Mesenchymal stem cell (in vitro differentiated cells and primary cell): ENCODE data around the gene LRTM2.

Experiments
- DNase-seq: peaks from one replicate; pipeline ENCODE4 v3.0.0-alpha.2; 2013
- H2AFZ ChIP-seq: one replicate; pipeline ENCODE4 v1.6.1; 2013; ENCODE audit warnings: low read depth, mild to moderate bottlenecking, control low read depth, inconsistent platforms, low read length, moderate library complexity
- H2AK5ac ChIP-seq: 2 replicates; pipeline ENCODE4 v1.6.1; 2013; ENCODE audit warnings: low read length, moderate library complexity, mild to moderate bottlenecking, inconsistent platforms; ENCODE audit not compliant: severe bottlenecking
- H2BK120ac ChIP-seq: one replicate; pipeline ENCODE4 v1.6.1; 2013; ENCODE audit warnings: low read depth, mild to moderate bottlenecking, inconsistent platforms, low read length, moderate library complexity
- H2BK12ac ChIP-seq, 2 experiments: one replicate each; pipeline ENCODE4 v1.6.1; 2013; ENCODE audit warnings: inconsistent platforms in 2 of 2, low read length in 2 of 2, mild to moderate bottlenecking in 2 of 2, moderate library complexity in 2 of 2, control low read depth in 1 of 2
- H2BK15ac ChIP-seq: one replicate; pipeline ENCODE4 v1.6.1; 2013; ENCODE audit warnings: mild to moderate bottlenecking, low read depth, inconsistent platforms; ENCODE audit not compliant: poor library complexity, severe bottlenecking
- H2BK5ac ChIP-seq: 2 replicates; pipeline ENCODE4 v1.6.1; 2013; ENCODE audit warnings: low read depth, mild to moderate bottlenecking, low read length, control low read depth, inconsistent platforms; ENCODE audit not compliant: poor library complexity, severe bottlenecking
- H3K14ac ChIP-seq, 2 experiments: one replicate each; pipeline ENCODE4 v1.6.1; 2013; ENCODE audit warnings: inconsistent platforms in 2 of 2, low read length in 2 of 2, control low read depth in 1 of 2, mild to moderate bottlenecking in 1 of 2, moderate library complexity in 1 of 2
- H3K18ac ChIP-seq, 2 experiments: one replicate each; pipeline ENCODE4 v1.6.1; 2013; ENCODE audit warnings: inconsistent platforms in 2 of 2, low read length in 2 of 2, control low read depth in 1 of 2, low read depth in 1 of 2, mild to moderate bottlenecking in 1 of 2
- H3K23ac ChIP-seq, 2 experiments: one replicate each; pipeline ENCODE4 v1.6.1; 2013; ENCODE audit warnings: inconsistent platforms in 2 of 2, low read length in 2 of 2, mild to moderate bottlenecking in 2 of 2, moderate library complexity in 2 of 2, control low read depth in 1 of 2
- H3K27ac ChIP-seq: 2 replicates; pipeline ENCODE4 v1.5.1; 2013; ENCODE audit warnings: mild to moderate bottlenecking, moderate library complexity, low read length, control low read depth, inconsistent platforms; ENCODE audit not compliant: poor library complexity, severe bottlenecking
- H3K27me3 ChIP-seq, 2 experiments: 2 replicates each; pipeline versions ENCODE4 v1.6.1 to v1.7.0; 2013; ENCODE audit warnings: low read length in 2 of 2, mild to moderate bottlenecking in 2 of 2, moderate library complexity in 2 of 2, control low read depth in 1 of 2, inconsistent platforms in 1 of 2; ENCODE audit not compliant: control insufficient read depth in 1 of 2, insufficient read depth in 1 of 2
- H3K36me3 ChIP-seq, 2 experiments: 2 replicates each; pipeline versions ENCODE4 v1.6.1 to v1.7.0; 2013; ENCODE audit warnings: low read length in 2 of 2, control low read depth in 1 of 2, inconsistent platforms in 1 of 2, low read depth in 1 of 2, mild to moderate bottlenecking in 1 of 2; ENCODE audit not compliant: insufficient read depth in 2 of 2, control insufficient read depth in 1 of 2
- H3K4ac ChIP-seq, 2 experiments: one replicate each; pipeline ENCODE4 v1.6.1; 2013; ENCODE audit warnings: inconsistent platforms in 2 of 2, low read length in 2 of 2, mild to moderate bottlenecking in 2 of 2, moderate library complexity in 2 of 2, control low read depth in 1 of 2, low read depth in 1 of 2
- H3K4me1 ChIP-seq: 2 replicates; pipeline ENCODE4 v1.6.1; 2013; ENCODE audit warnings: low read depth, low read length, control low read depth; ENCODE audit not compliant: control insufficient read depth, insufficient read depth
- H3K4me2 ChIP-seq: 2 replicates; pipeline ENCODE4 v1.6.1; 2013; ENCODE audit warnings: low read length, mild to moderate bottlenecking, inconsistent platforms; ENCODE audit not compliant: poor library complexity, severe bottlenecking
- H3K4me3 ChIP-seq, 2 experiments: 2 replicates each; pipeline versions ENCODE4 v1.5.1 to v1.7.0; 2013; ENCODE audit warnings: low read length in 2 of 2, mild to moderate bottlenecking in 2 of 2, control low read depth in 1 of 2, low read depth in 1 of 2; ENCODE audit not compliant: insufficient read depth in 1 of 2
- H3K79me1 ChIP-seq: replicated peaks from 2 replicates; pipeline ENCODE4 v1.6.1; 2013; ENCODE audit warnings: mild to moderate bottlenecking, control low read depth, low read length, inconsistent platforms; ENCODE audit not compliant: poor library complexity, severe bottlenecking
- H3K9ac ChIP-seq: 2 replicates; pipeline ENCODE4 v1.7.0; 2013; ENCODE audit warnings: mild to moderate bottlenecking, low read length, moderate library complexity
- H3K9me3 ChIP-seq: 2 replicates; pipeline ENCODE4 v1.7.0; 2013; ENCODE audit warnings: mild to moderate bottlenecking, low read length; ENCODE audit not compliant: control insufficient read depth
- H4K8ac ChIP-seq: one replicate; pipeline ENCODE4 v1.6.1; 2013; ENCODE audit warnings: inconsistent platforms, mild to moderate bottlenecking, low read length, moderate library complexity
- H4K91ac ChIP-seq: one replicate; pipeline ENCODE4 v1.6.1; 2013; ENCODE audit warnings: mild to moderate bottlenecking, low read length, inconsistent platforms
- WGBS: methylation state at CpG from one replicate; pipeline ENCODE4 v1.1.7; 2013; ENCODE audit warnings: mixed read lengths; 5-methylcytosine and 5-hydroxymethylcytosine counted together

LRTM2 gene

DNA sequence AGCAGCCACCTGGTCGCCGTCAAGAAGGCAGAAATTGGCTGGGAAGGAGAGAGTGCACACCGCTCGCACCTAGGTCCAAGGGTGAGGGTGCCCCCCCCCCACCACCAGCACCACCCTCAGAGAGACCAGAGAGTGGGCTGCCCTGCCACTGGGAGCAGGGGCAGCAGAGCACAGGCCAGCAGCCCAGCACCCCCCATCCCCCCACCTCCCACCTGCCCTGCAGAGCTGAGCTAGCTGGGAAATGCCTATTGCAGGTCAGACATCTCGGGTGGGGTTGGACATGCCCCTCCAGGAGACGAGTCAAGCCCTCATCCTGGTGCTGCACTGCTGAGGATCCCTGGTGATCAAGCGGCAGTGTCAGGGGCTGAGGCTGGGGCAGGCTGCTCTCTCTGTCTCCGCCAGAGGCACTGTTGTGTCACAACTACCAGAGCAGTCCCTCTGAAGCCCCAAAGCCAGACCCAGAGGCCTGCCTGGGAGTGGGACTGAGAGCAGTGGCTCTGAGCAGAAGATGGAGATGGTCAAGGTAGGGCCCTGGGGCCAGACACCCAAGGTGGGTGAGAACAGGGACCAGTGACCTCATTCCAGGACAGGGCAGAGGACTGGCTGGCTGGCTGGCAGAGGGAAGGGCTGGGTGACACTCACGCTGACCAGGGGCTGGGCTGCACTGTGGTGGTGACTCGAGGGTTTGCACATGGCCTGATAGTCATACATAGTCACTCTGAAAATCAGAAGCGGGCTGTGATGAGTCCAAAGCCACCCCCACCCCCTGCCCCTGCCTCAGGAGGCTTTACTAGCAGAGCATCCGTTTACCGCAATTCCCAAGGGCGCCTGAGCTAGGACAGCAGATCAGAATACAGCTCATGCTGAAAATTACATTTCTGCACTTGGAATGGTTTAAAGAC is 19.7 kb upstream of the LRTM2 start:
- DNase-seq = peak; percentile 60
- Histone ChIP-seq H3K27ac (no peak overlapping the region), H2BK12ac (peak overlapping the region in 1 of 2 experiments; percentile 85), H2BK15ac (no peak overlapping the region), H2AFZ (peak overlapping the region; percentile 32), H3K4me1 (peaks cover 15% of the 10 kb centered on the region), H2AK5ac (no peak overlapping the region), H2BK120ac (no peak overlapping the region), H3K18ac (no peak overlapping the region), H3K4ac (no peak overlapping the region), H3K4me3 (no peak overlapping the region), H4K91ac (no peak overlapping the region), H3K36me3 (no peaks in the 10 kb centered on the region), H4K8ac (peak overlapping the region; percentile 5), H3K14ac (no peak overlapping the region), H3K9ac (no peak overlapping the region), H2BK5ac (no peak overlapping the region), H3K79me1 (no peaks in the 10 kb centered on the region), H3K23ac (no peak overlapping the region), H3K4me2 (no peak overlapping the region), H3K9me3 (no peaks in the 10 kb centered on the region), H3K27me3 (no peaks in the 10 kb centered on the region)
- whole genome bisulfite sequencing = 49% methylated on average over 12 of the region's 14 CpGs

DNA sequence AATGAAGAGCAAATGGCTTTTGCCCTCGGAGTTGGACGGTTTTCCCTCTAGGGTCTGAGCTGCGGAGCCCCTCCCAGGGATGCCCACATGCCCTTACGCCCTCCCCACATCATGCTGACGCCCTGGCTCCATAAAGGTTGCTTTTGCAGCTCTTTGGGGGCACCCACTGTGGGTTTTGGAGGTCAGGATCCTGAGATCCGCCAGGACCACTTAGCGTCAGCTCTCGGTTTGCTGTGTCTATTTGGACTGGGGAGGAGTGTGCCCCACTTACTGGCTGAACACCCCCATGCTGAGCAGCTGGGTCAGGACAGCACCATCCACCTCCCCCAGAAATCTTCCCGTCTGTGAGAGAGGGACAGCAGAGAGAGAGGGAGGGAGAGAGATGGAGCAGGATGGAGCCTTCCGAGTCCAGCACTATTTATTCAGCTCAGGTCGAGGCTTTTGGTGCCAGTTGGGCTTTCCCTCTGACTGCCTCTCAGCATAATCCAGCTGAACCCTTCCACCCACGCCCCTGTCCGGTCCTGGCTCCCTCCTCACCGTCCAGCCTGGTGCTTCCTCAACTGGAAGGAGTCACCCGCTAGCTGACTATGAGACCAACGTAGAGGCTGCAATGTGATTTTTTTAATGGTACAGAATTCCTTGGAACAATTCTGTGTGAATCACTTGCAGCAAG is 18.9 kb upstream of the LRTM2 start:
- H4K8ac ChIP-seq = no peak overlapping the region
- H3K27ac ChIP-seq = no peak overlapping the region
- H3K4me2 ChIP-seq = no peak overlapping the region
- no peak overlapping the region for H3K14ac ChIP-seq
- peak overlapping the region; percentile 15 for H3K9ac ChIP-seq
- H3K4me1 ChIP-seq = peaks cover 7% of the 10 kb centered on the region
- no peak overlapping the region for H2BK120ac ChIP-seq
- no peak overlapping the region for H2BK15ac ChIP-seq
- no peaks in the 10 kb centered on the region for H3K79me1 ChIP-seq
- H2BK5ac ChIP-seq = no peak overlapping the region
- H3K9me3 ChIP-seq = no peaks in the 10 kb centered on the region
- no peaks in the 10 kb centered on the region for H3K27me3 ChIP-seq
- no peak overlapping the region for H2AFZ ChIP-seq
- no peaks in the 10 kb centered on the region for H3K36me3 ChIP-seq
- no peak for DNase-seq
- 89% methylated on average over 14 of the region's 16 CpGs for WGBS
- no peak overlapping the region for H4K91ac ChIP-seq
- H3K23ac ChIP-seq = no peak overlapping the region
- H3K4me3 ChIP-seq = no peak overlapping the region
- H2BK12ac ChIP-seq = peak overlapping the region in 1 of 2 experiments; percentile 72
- H3K4ac ChIP-seq = peak overlapping the region in 1 of 2 experiments; percentile 36
- H2AK5ac ChIP-seq = no peak overlapping the region
- peak overlapping the region in 1 of 2 experiments; percentile 30 for H3K18ac ChIP-seq

DNA sequence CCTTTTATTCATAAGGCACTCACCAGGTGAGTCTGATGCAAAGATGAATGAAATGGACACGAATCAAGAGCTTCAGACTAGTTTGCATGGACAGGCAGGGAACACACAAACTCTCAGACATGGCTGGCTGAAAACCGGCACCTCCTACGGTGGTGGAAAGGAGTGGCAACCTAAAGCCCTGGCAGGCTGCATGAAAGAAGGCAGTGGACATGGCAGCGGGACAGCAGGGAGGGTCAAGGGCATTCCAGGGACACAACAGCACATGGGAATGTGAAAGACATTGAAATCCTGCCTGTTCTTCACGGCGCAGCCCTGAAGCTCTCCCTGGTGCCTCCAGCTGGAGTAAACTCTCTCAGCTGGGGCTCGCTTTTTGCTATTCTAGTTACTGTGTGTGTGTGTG is 16.6 kb upstream of the LRTM2 start:
- H3K27me3 ChIP-seq = peaks cover 0 to under 1% of the 10 kb centered on the region in 2 experiments
- no peak overlapping the region for H2BK120ac ChIP-seq
- H3K9me3 ChIP-seq = no peaks in the 10 kb centered on the region
- no peak overlapping the region for H3K9ac ChIP-seq
- no peak overlapping the region for H3K18ac ChIP-seq
- H2BK12ac ChIP-seq = no peak overlapping the region
- H3K27ac ChIP-seq = no peak overlapping the region
- WGBS = 85% methylated on average over 6 of the region's 7 CpGs
- no peak for DNase-seq
- no peak overlapping the region for H3K4ac ChIP-seq
- no peaks in the 10 kb centered on the region for H3K79me1 ChIP-seq
- no peak overlapping the region for H3K4me2 ChIP-seq
- no peak overlapping the region for H4K8ac ChIP-seq
- H2BK5ac ChIP-seq = no peak overlapping the region
- no peak overlapping the region for H4K91ac ChIP-seq
- no peak overlapping the region for H2BK15ac ChIP-seq
- no peaks in the 10 kb centered on the region for H3K36me3 ChIP-seq
- no peak overlapping the region for H3K4me3 ChIP-seq
- peaks cover 4% of the 10 kb centered on the region for H3K4me1 ChIP-seq
- H3K14ac ChIP-seq = no peak overlapping the region
- no peak overlapping the region for H3K23ac ChIP-seq
- H2AK5ac ChIP-seq = no peak overlapping the region
- no peak overlapping the region for H2AFZ ChIP-seq
